ENCODE measurements around the gene RANBP17. TPM values are rescaled to one million over a fixed set of nuclear protein-coding genes. Genes with fewer than 3 reads are reported as not detected.

RANBP17 gene
- total RNA-seq, 1 donor from 2014 or later, result 79.9 TPM

DNA sequence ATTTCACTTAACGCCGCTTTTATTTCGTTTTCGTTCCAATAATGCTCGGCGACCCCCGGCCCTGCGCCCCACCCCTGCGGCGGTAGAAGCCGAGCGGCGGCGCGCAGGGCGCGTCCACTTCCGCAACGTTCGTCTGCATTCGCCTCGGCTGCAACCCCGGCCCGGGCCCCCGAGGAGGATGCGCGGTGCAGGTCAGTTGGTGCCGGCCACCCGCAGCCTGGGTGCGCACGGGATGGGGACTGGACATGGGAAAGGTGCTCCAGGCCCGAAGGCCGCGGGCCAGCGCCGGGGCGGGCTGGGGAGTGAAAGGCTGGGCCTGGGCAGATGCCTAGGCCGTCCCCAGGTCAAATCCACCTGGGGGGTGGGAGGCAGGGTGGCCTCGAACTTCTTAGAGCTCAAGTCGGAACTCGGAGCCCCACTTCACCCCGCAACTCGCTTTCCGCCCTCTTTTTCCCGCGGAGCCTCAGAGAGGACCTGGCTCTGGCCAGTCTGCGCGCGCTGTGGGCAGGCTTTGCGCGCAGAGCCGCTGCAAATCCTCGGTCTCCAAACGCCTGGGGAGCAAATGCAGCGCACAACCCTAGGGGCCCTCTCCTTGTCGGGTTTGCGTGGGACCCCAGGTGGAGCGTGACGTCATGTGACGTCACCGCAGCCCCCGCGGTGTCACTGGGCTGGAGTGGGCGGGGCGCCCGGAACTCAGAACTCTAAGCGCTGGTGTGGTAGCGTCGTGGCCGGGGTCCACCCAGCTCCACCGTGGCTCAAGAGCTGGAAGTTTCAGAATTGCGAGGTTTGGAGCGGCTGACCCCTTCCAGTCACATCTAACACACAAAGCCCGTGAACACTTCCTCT is 450.5 kb downstream of the RANBP17 start:
- Histone ChIP-seq H3K9ac (ENCODE audit: low read depth in 1 of 3, low read length in 3 of 3) (no peak overlapping the region), H3K27me3 (ENCODE audit: control insufficient read depth in 3 of 3, insufficient read depth in 3 of 3, low read length in 3 of 3) (peaks cover 90 to 95% (median 94%) of the 10 kb centered on the region in 3 donors), H3K9me3 (ENCODE audit: control insufficient read depth in 3 of 3, low read length in 3 of 3) (no peaks in the 10 kb centered on the region), H3K27ac (ENCODE audit: low read depth, low read length) (no peak overlapping the region), H3K4me3 (ENCODE audit: low read length in 3 of 3) (peak overlapping the region in 2 of 3 donors; percentile 22 to 32), H3K4me1 (ENCODE audit: control insufficient read depth in 3 of 3, insufficient read depth in 3 of 3, low read length in 3 of 3) (peaks cover 24 to 41% (median 37%) of the 10 kb centered on the region in 3 donors), H3K36me3 (ENCODE audit: control insufficient read depth in 3 of 3, insufficient read depth in 3 of 3, low read length in 3 of 3) (no peaks in the 10 kb centered on the region)

DNA sequence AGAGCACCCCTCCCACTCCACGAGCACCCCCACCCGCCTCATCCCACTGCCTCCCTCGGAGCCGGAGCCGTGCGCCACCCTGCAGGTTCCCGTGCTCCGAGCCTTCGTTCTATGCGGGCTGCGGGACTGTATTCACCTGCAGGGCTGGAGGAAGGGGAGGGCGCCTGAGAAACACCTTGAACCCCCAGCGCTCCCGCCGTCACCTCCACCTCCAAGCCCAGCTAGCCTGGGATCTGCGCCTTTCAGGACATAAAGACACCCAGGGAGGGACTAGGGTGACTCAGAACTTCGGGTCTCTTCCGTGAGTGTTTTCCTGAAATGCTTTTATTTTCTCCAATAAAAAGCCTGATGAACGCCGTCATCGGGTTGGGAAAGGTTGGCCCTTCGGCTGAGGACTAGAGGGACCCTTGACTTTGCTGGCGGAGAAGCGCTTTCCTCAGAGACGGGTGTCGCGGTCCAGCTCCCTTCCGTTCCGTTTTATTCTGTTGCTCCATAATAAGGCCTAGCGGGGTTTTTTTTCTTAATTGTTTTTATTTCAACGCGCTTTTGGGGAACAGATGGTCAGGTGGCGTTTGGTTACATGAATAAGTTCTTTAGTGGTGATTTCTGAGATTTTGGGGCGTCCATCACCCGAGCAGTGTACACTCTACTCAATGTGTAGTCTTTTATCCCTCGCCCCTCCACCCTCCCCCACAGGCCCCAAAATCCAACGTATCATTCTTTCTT is 451.8 kb downstream of the RANBP17 start:
- no peak overlapping the region for H3K9ac ChIP-seq (ENCODE audit: low read depth in 1 of 3, low read length in 3 of 3)
- H3K36me3 ChIP-seq (ENCODE audit: control insufficient read depth in 3 of 3, insufficient read depth in 3 of 3, low read length in 3 of 3), result no peaks in the 10 kb centered on the region
- H3K27me3 ChIP-seq (ENCODE audit: control insufficient read depth in 3 of 3, insufficient read depth in 3 of 3, low read length in 3 of 3), result peaks cover 90 to 95% (median 94%) of the 10 kb centered on the region in 3 donors

GRCh38 chr5:171314728-171315385 is 453.0 kb downstream of the RANBP17 start:
- peaks cover 88 to 95% (median 93%) of the 10 kb centered on the region in 3 donors for H3K27me3 ChIP-seq (ENCODE audit: control insufficient read depth in 3 of 3, insufficient read depth in 3 of 3, low read length in 3 of 3)
- no peak overlapping the region for H3K27ac ChIP-seq (ENCODE audit: low read depth, low read length)
- H3K9me3 ChIP-seq (ENCODE audit: control insufficient read depth in 3 of 3, low read length in 3 of 3), result no peaks in the 10 kb centered on the region
- H3K9ac ChIP-seq (ENCODE audit: low read depth in 1 of 3, low read length in 3 of 3), result no peak overlapping the region
- no peaks in the 10 kb centered on the region for H3K36me3 ChIP-seq (ENCODE audit: control insufficient read depth in 3 of 3, insufficient read depth in 3 of 3, low read length in 3 of 3)
- peaks cover 24 to 39% (median 37%) of the 10 kb centered on the region in 3 donors for H3K4me1 ChIP-seq (ENCODE audit: control insufficient read depth in 3 of 3, insufficient read depth in 3 of 3, low read length in 3 of 3)
- no peak overlapping the region for H3K4me3 ChIP-seq (ENCODE audit: low read length in 3 of 3)

More for the DNA sequence above, 451.8 kb downstream of the RANBP17 start:
- Histone ChIP-seq H3K4me1 (ENCODE audit: control insufficient read depth in 3 of 3, insufficient read depth in 3 of 3, low read length in 3 of 3) (peaks cover 24 to 41% (median 37%) of the 10 kb centered on the region in 3 donors), H3K4me3 (ENCODE audit: low read length in 3 of 3) (no peak overlapping the region), H3K9me3 (ENCODE audit: control insufficient read depth in 3 of 3, low read length in 3 of 3) (no peaks in the 10 kb centered on the region), H3K27ac (ENCODE audit: low read depth, low read length) (no peak overlapping the region)

GRCh38 chr5:171315386-171315891 is 453.6 kb downstream of the RANBP17 start:
- Histone ChIP-seq H3K27me3 (ENCODE audit: control insufficient read depth in 3 of 3, insufficient read depth in 3 of 3, low read length in 3 of 3) (peaks cover 88 to 94% (median 94%) of the 10 kb centered on the region in 3 donors), H3K9me3 (ENCODE audit: control insufficient read depth in 3 of 3, low read length in 3 of 3) (no peaks in the 10 kb centered on the region), H3K4me1 (ENCODE audit: control insufficient read depth in 3 of 3, insufficient read depth in 3 of 3, low read length in 3 of 3) (peaks cover 24 to 38% (median 37%) of the 10 kb centered on the region in 3 donors), H3K9ac (ENCODE audit: low read depth in 1 of 3, low read length in 3 of 3) (no peak overlapping the region), H3K4me3 (ENCODE audit: low read length in 3 of 3) (no peak overlapping the region), H3K27ac (ENCODE audit: low read depth, low read length) (no peak overlapping the region), H3K36me3 (ENCODE audit: control insufficient read depth in 3 of 3, insufficient read depth in 3 of 3, low read length in 3 of 3) (no peaks in the 10 kb centered on the region)

- Histone ChIP-seq H3K27me3 (ENCODE audit: control insufficient read depth in 3 of 3, insufficient read depth in 3 of 3, low read length in 3 of 3) (peaks cover 86 to 91% (median 90%) of the 10 kb centered on the region in 3 donors), H3K27ac (ENCODE audit: low read depth, low read length) (no peak overlapping the region), H3K36me3 (ENCODE audit: control insufficient read depth in 3 of 3, insufficient read depth in 3 of 3, low read length in 3 of 3) (no peaks in the 10 kb centered on the region), H3K4me1 (ENCODE audit: control insufficient read depth in 3 of 3, insufficient read depth in 3 of 3, low read length in 3 of 3) (peaks cover 19 to 34% (median 32%) of the 10 kb centered on the region in 3 donors), H3K4me3 (ENCODE audit: low read length in 3 of 3) (peak overlapping the region in 2 of 3 donors; percentile 23 to 45), H3K9ac (ENCODE audit: low read depth in 1 of 3, low read length in 3 of 3) (no peak overlapping the region), H3K9me3 (ENCODE audit: control insufficient read depth in 3 of 3, low read length in 3 of 3) (no peaks in the 10 kb centered on the region)
These were observed 454.1 kb downstream of the RANBP17 start for GRCh38 chr5:171315925-171316257.

GRCh38 chr5:171316258-171317121 is 454.7 kb downstream of the RANBP17 start:
- H3K36me3 ChIP-seq (ENCODE audit: control insufficient read depth in 3 of 3, insufficient read depth in 3 of 3, low read length in 3 of 3), result no peaks in the 10 kb centered on the region
- H3K27me3 ChIP-seq (ENCODE audit: control insufficient read depth in 3 of 3, insufficient read depth in 3 of 3, low read length in 3 of 3), result peaks cover 87 to 91% (median 88%) of the 10 kb centered on the region in 3 donors
- H3K27ac ChIP-seq (ENCODE audit: low read depth, low read length), result no peak overlapping the region
- H3K9me3 ChIP-seq (ENCODE audit: control insufficient read depth in 3 of 3, low read length in 3 of 3), result no peaks in the 10 kb centered on the region
- no peak overlapping the region for H3K9ac ChIP-seq (ENCODE audit: low read depth in 1 of 3, low read length in 3 of 3)
- H3K4me1 ChIP-seq (ENCODE audit: control insufficient read depth in 3 of 3, insufficient read depth in 3 of 3, low read length in 3 of 3), result peaks cover 18 to 28% (median 26%) of the 10 kb centered on the region in 3 donors
- H3K4me3 ChIP-seq (ENCODE audit: low read length in 3 of 3), result peak overlapping the region; percentile 23 to 61 (median 45)

DNA sequence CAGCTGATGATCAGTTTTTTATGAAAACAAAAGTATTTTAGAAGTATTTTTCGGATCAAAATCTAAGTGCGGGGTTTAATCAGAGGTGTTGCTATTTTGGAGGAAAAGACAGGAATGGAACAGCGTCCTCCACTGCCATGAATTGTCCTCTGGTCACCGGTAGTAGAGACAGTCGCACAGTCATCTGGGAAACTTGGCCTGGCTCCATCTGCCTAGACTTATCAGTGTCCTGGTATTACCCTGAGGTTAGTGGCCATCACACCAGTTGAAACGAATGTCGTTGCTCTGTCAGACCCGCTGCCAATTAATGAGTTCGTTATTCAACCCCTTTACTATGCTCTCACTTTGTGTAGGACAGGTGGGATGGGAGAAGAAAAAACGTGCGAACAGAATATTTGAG is 455.4 kb downstream of the RANBP17 start:
- H3K4me3 ChIP-seq (ENCODE audit: low read length in 3 of 3), result no peak overlapping the region
- peaks cover 18 to 28% (median 24%) of the 10 kb centered on the region in 3 donors for H3K4me1 ChIP-seq (ENCODE audit: control insufficient read depth in 3 of 3, insufficient read depth in 3 of 3, low read length in 3 of 3)
- no peak overlapping the region for H3K27ac ChIP-seq (ENCODE audit: low read depth, low read length)
- H3K36me3 ChIP-seq (ENCODE audit: control insufficient read depth in 3 of 3, insufficient read depth in 3 of 3, low read length in 3 of 3), result no peaks in the 10 kb centered on the region
- no peak overlapping the region for H3K9ac ChIP-seq (ENCODE audit: low read depth in 1 of 3, low read length in 3 of 3)
- no peaks in the 10 kb centered on the region for H3K9me3 ChIP-seq (ENCODE audit: control insufficient read depth in 3 of 3, low read length in 3 of 3)
- peaks cover 84 to 92% (median 89%) of the 10 kb centered on the region in 3 donors for H3K27me3 ChIP-seq (ENCODE audit: control insufficient read depth in 3 of 3, insufficient read depth in 3 of 3, low read length in 3 of 3)

DNA sequence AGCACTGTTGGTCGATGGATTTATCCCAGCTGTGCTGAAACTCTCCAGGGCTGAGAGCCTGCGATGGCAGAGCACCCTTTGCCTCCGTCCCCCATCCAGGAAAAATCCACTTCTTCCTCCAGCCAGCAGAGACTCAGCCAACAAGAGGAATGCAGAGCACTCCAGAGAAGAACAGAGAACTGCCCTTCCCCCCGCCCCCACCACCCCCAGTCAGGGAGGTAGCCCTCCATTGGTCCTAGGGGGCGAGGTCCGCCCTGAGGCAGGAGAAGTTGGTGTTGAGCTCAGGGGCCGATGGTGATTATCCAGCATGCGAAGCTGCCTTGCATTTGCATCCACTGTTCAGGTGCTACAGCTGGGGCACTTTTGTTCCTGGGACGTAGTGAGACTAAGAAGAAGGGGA is 456.2 kb downstream of the RANBP17 start:
- Histone ChIP-seq H3K4me1 (ENCODE audit: control insufficient read depth in 3 of 3, insufficient read depth in 3 of 3, low read length in 3 of 3) (peaks cover 18 to 23% (median 19%) of the 10 kb centered on the region in 3 donors), H3K9ac (ENCODE audit: low read depth in 1 of 3, low read length in 3 of 3) (no peak overlapping the region), H3K9me3 (ENCODE audit: control insufficient read depth in 3 of 3, low read length in 3 of 3) (no peaks in the 10 kb centered on the region), H3K36me3 (ENCODE audit: control insufficient read depth in 3 of 3, insufficient read depth in 3 of 3, low read length in 3 of 3) (no peaks in the 10 kb centered on the region), H3K4me3 (ENCODE audit: low read length in 3 of 3) (no peak overlapping the region), H3K27me3 (ENCODE audit: control insufficient read depth in 3 of 3, insufficient read depth in 3 of 3, low read length in 3 of 3) (peaks cover 76 to 90% (median 83%) of the 10 kb centered on the region in 3 donors), H3K27ac (ENCODE audit: low read depth, low read length) (no peak overlapping the region)

GRCh38 chr5:171321447-171321846 is 459.6 kb downstream of the RANBP17 start:
- peaks cover 5 to 7% (median 7%) of the 10 kb centered on the region in 3 donors for H3K4me1 ChIP-seq (ENCODE audit: control insufficient read depth in 3 of 3, insufficient read depth in 3 of 3, low read length in 3 of 3)
- H3K36me3 ChIP-seq (ENCODE audit: control insufficient read depth in 3 of 3, insufficient read depth in 3 of 3, low read length in 3 of 3), result no peaks in the 10 kb centered on the region
- H3K9ac ChIP-seq (ENCODE audit: low read depth in 1 of 3, low read length in 3 of 3), result no peak overlapping the region
- no peak overlapping the region for H3K4me3 ChIP-seq (ENCODE audit: low read length in 3 of 3)
- H3K27me3 ChIP-seq (ENCODE audit: control insufficient read depth in 3 of 3, insufficient read depth in 3 of 3, low read length in 3 of 3), result peaks cover 62 to 86% (median 69%) of the 10 kb centered on the region in 3 donors
- no peaks in the 10 kb centered on the region for H3K9me3 ChIP-seq (ENCODE audit: control insufficient read depth in 3 of 3, low read length in 3 of 3)
- no peak overlapping the region for H3K27ac ChIP-seq (ENCODE audit: low read depth, low read length)

Data from skeletal muscle tissue (tissue), 4 donors.